Measurements from ENCODE around the gene DAG1.

Gene DAG1

GRCh38 chr3:49512781-49513355 is 42.8 kb downstream of the DAG1 start:
- no peak overlapping the region for H3K27ac ChIP-seq
- no peak for DNase-seq (ENCODE audit: low spot score)
- no peak overlapping the region for H3K4me3 ChIP-seq
- TF ChIP-seq, protein P1, sequence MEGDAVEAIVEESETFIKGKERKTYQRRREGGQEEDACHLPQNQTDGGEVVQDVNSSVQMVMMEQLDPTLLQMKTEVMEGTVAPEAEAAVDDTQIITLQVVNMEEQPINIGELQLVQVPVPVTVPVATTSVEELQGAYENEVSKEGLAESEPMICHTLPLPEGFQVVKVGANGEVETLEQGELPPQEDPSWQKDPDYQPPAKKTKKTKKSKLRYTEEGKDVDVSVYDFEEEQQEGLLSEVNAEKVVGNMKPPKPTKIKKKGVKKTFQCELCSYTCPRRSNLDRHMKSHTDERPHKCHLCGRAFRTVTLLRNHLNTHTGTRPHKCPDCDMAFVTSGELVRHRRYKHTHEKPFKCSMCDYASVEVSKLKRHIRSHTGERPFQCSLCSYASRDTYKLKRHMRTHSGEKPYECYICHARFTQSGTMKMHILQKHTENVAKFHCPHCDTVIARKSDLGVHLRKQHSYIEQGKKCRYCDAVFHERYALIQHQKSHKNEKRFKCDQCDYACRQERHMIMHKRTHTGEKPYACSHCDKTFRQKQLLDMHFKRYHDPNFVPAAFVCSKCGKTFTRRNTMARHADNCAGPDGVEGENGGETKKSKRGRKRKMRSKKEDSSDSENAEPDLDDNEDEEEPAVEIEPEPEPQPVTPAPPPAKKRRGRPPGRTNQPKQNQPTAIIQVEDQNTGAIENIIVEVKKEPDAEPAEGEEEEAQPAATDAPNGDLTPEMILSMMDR (IDR thresholded peaks at IDR 0.05): no peak

DNA sequence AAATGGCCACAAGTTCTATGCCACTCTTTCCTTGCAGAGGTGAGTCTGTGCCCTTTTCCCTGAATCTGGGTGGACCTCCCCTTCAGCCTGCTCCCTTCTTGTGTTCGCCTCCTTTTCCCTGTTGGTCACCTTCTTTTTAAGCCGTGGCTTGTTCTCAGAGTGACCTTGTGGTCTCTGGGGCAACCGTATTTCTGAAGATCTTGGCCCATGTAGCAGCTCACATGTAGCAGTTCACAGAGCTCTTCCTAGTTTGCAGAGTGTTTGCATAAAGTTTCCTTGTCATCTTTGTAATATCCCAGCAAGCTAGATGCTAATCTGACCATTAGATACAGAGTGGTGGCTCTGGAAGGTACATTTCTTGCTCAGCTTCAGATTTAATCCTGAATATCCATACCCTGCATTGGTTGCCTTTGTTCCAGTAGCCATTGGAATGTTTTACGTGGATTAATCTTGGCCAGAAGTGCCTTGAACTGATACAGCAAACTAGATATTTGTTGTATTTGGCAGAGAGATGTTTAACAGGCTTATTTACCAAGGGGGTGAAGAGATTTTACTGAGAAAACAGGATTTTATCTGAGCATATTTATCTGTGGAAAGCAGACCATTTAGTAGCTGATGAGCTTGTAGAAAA is 43.5 kb downstream of the DAG1 start:
- Histone ChIP-seq H3K4me3 (no peak overlapping the region), H3K27ac (no peak overlapping the region)
- no peak for DNase-seq (ENCODE audit: low spot score)
- TF ChIP-seq, protein P1 (IDR thresholded peaks at IDR 0.05): no peak

DNA sequence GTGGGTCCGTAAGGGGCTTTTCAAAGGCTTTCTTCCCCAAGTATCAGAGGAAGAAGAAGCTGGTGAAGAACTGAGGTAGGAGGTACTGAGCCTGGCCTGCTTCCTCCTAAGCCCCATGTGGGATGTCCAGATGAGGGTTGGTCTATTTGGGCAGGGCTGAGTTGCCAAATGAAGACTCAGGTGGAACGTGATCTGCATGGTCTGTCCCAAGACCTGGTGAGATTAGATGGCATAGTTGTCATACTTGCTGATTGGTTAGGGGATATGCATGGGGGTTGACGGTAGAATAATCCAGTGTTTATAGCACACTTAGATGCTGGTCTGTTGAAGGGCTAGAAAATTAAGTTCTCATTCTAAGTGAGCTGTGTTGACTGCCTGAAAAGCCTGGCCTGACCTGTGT is 47.9 kb downstream of the DAG1 start:
- TF ChIP-seq, protein P1 (IDR thresholded peaks at IDR 0.05): no peak
- no peak for DNase-seq (ENCODE audit: low spot score)
- Histone ChIP-seq H3K27ac (no peak overlapping the region), H3K4me3 (no peak overlapping the region)

DNA sequence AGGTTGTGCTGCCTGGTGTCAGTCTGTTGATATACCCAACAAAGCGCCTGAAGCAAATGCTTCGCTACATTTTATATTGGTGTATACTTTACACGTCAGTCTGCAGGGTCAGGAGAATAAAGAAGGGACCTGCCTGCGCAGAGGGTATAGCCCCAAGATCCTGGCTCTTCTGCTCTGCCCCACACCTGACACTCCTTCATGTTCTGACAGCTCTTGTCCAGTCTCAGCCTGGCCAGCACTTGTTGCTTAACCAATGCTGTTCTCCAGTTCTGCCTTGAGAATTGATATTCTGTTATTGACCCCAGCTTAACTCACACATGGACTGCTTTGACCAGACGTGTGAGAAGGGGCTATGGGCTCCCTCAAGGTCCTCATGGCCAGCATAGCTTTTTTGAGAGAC is 48.4 kb downstream of the DAG1 start:
- TF ChIP-seq, protein P1 (IDR thresholded peaks at IDR 0.05): no peak

GRCh38 chr3:49519296-49519695 is 49.2 kb downstream of the DAG1 start:
- TF ChIP-seq, protein P1 (IDR thresholded peaks at IDR 0.05): no peak
- DNase-seq (ENCODE audit: low spot score): no peak
- no peak overlapping the region for H3K4me3 ChIP-seq
- H3K27ac ChIP-seq: no peak overlapping the region

More for the DNA sequence above, 48.4 kb downstream of the DAG1 start:
- Histone ChIP-seq H3K4me3 (no peak overlapping the region), H3K27ac (peak overlapping the region in 1 of 2 donors; percentile 4)
- DNase-seq (ENCODE audit: low spot score): no peak

- Histone ChIP-seq H3K4me3 (no peak overlapping the region), H3K27ac (peak overlapping the region in 1 of 2 donors; percentile 41)
- TF ChIP-seq, protein P1 (IDR thresholded peaks at IDR 0.05): no peak
- no peak for DNase-seq (ENCODE audit: low spot score)
Observed at GRCh38 chr3:49519916-49520385, 49.9 kb downstream of the DAG1 start.

All from coronary artery (tissue), 2 donors.